ENCODE measurements around the gene NTHL1. TPM values are rescaled to one million over a fixed set of nuclear protein-coding genes. Genes with fewer than 3 reads are reported as not detected.

The NTHL1 gene
- polyA plus RNA-seq, 3 donors, result 9.2 to 22.4 (median 9.6) TPM

DNA sequence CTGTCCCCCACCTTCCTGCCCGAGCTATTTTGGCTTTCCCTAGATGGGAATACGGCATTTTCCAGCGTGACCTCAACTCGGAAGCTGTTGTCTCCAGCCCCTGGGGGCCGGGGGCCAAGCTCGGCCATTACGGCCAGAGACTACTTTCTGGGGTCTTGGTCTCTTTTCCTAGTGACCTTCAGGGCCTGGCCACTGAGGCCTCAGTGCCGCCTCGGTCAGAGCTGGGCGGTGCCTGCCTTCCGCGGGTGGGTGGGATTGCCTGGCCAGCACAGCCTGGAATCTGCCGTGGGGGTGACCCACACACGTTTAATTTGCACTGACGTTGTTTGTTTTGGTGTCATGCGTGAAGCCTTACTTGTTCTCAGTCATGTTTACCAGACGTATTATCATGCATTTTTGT lies 29.4 kb upstream of the NTHL1 start:
- intact Hi-C loops (cut with micrococcal nuclease), result no loop called here
- Histone ChIP-seq H3K27me3 (ENCODE audit: control insufficient read depth in 2 of 2, insufficient read depth in 2 of 2, low read length in 2 of 2) (no peaks in the 10 kb centered on the region), H3K9ac (ENCODE audit: insufficient read depth, low read length, poor library complexity, severe bottlenecking) (no peak overlapping the region), H3K9me3 (replicated peaks in 1 of 2; ENCODE audit: control insufficient read depth in 1 of 2, insufficient read depth in 1 of 2, low read length in 2 of 2) (no peaks in the 10 kb centered on the region), H3K36me3 (replicated peaks in 1 of 2; ENCODE audit: control insufficient read depth in 1 of 2, insufficient read depth in 2 of 2, low read length in 2 of 2) (peaks cover 76 to 93% of the 10 kb centered on the region in 2 donors), H4K20me1 (ENCODE audit: insufficient read depth, low read length) (no peaks in the 10 kb centered on the region), H3K27ac (ENCODE audit: low read depth in 1 of 2, low read length in 2 of 2) (no peak overlapping the region), H3K4me2 (replicated peaks; ENCODE audit: extremely low read depth, low read length, poor library complexity, severe bottlenecking) (no peak overlapping the region), H3K4me1 (ENCODE audit: control insufficient read depth in 1 of 2, insufficient read depth in 2 of 2, low read length in 2 of 2) (no peaks in the 10 kb centered on the region), H3K4me3 (replicated peaks in 1 of 3; ENCODE audit: low read depth in 2 of 3, low read length in 3 of 3) (no peak overlapping the region), H2AFZ (ENCODE audit: insufficient read depth, low read depth, low read length, poor library complexity, severe bottlenecking) (no peak overlapping the region), H3K79me2 (ENCODE audit: insufficient read depth, low read length) (no peaks in the 10 kb centered on the region)
- no peaks in the 10 kb centered on the region for H3K4me1 Mint-ChIP-seq
- H3K27me3 Mint-ChIP-seq (ENCODE audit: low read depth in 3 of 3), result peaks cover 0 to 3% (median 0%) of the 10 kb centered on the region in 3 donors
- no peak for TF ChIP-seq CTCF (IDR thresholded peaks at IDR 0.05)
- H3K9me3 Mint-ChIP-seq, result no peaks in the 10 kb centered on the region
- WGBS (ENCODE audit: insufficient coverage), result 98% methylated on average over 17 of the region's 17 CpGs
- H3K27ac Mint-ChIP-seq, result no peak overlapping the region
- peaks cover 62 to 87% of the 10 kb centered on the region in 2 donors for H3K36me3 Mint-ChIP-seq
- no peak for DNase-seq
- H3K4me3 Mint-ChIP-seq, result no peak overlapping the region

GRCh38 chr16:2076072-2076865 lies 28.6 kb upstream of the NTHL1 start:
- no peak overlapping the region for H3K27ac Mint-ChIP-seq
- peaks cover 70 to 93% of the 10 kb centered on the region in 2 donors for H3K36me3 ChIP-seq (replicated peaks in 1 of 2; ENCODE audit: control insufficient read depth in 1 of 2, insufficient read depth in 2 of 2, low read length in 2 of 2)

More at GRCh38 chr16:2076072-2076865, 28.6 kb upstream of the NTHL1 start:
- no peak overlapping the region for H2AFZ ChIP-seq (ENCODE audit: insufficient read depth, low read depth, low read length, poor library complexity, severe bottlenecking)
- no peaks in the 10 kb centered on the region for H3K9me3 Mint-ChIP-seq
- H3K4me2 ChIP-seq (replicated peaks; ENCODE audit: extremely low read depth, low read length, poor library complexity, severe bottlenecking), result no peak overlapping the region
- H3K4me3 Mint-ChIP-seq, result no peak overlapping the region
- no peaks in the 10 kb centered on the region for H3K4me1 Mint-ChIP-seq
- H3K27me3 ChIP-seq (ENCODE audit: control insufficient read depth in 2 of 2, insufficient read depth in 2 of 2, low read length in 2 of 2), result no peaks in the 10 kb centered on the region
- no peaks in the 10 kb centered on the region for H4K20me1 ChIP-seq (ENCODE audit: insufficient read depth, low read length)
- no peak for DNase-seq
- peaks cover 0 to 3% (median 0%) of the 10 kb centered on the region in 3 donors for H3K27me3 Mint-ChIP-seq (ENCODE audit: low read depth in 3 of 3)
- no peak overlapping the region for H3K4me3 ChIP-seq (replicated peaks in 1 of 3; ENCODE audit: low read depth in 2 of 3, low read length in 3 of 3)
- 98% methylated on average over 14 of the region's 28 CpGs for WGBS (ENCODE audit: insufficient coverage)
- no peak for TF ChIP-seq CTCF (IDR thresholded peaks at IDR 0.05)
- H3K4me1 ChIP-seq (ENCODE audit: control insufficient read depth in 1 of 2, insufficient read depth in 2 of 2, low read length in 2 of 2), result no peaks in the 10 kb centered on the region
- no peaks in the 10 kb centered on the region for H3K9me3 ChIP-seq (replicated peaks in 1 of 2; ENCODE audit: control insufficient read depth in 1 of 2, insufficient read depth in 1 of 2, low read length in 2 of 2)
- H3K9ac ChIP-seq (ENCODE audit: insufficient read depth, low read length, poor library complexity, severe bottlenecking), result no peak overlapping the region
- no peak overlapping the region for H3K27ac ChIP-seq (ENCODE audit: low read depth in 1 of 2, low read length in 2 of 2)
- intact Hi-C loops (cut with micrococcal nuclease), result no loop called here
- H3K79me2 ChIP-seq (ENCODE audit: insufficient read depth, low read length), result no peaks in the 10 kb centered on the region
- peaks cover 67 to 89% of the 10 kb centered on the region in 2 donors for H3K36me3 Mint-ChIP-seq
